PFSK-1 (cell line): ENCODE results near the gene PMIS2.

Experiments used
- POLR2AphosphoS5 ChIP-seq: IDR thresholded peaks from 2 replicates; pipeline ENCODE4 v1.6.1; 2012; ENCODE audit warnings: low read depth, mild to moderate bottlenecking, control low read depth, low read length, moderate library complexity
- TAF1 ChIP-seq: IDR thresholded peaks from 2 replicates; pipeline ENCODE4 v1.6.1; 2012; ENCODE audit warnings: low read length, control low read depth, borderline replicate concordance; ENCODE audit not compliant: insufficient read depth
- TF ChIP-seq, protein P1 (sequence below), 2 experiments: IDR thresholded peaks; 2 replicates each; pipeline versions ENCODE4 v1.6.1 to v1.8.0; 2011 to 2012; ENCODE audit warnings: low read depth in 2 of 2, low read length in 2 of 2, control low read depth in 1 of 2, inconsistent platforms in 1 of 2, mild to moderate bottlenecking in 1 of 2, moderate library complexity in 1 of 2; ENCODE audit not compliant: insufficient read depth in 1 of 2

- TF ChIP-seq POLR2AphosphoS5 = no peak
- TF ChIP-seq, protein P1, sequence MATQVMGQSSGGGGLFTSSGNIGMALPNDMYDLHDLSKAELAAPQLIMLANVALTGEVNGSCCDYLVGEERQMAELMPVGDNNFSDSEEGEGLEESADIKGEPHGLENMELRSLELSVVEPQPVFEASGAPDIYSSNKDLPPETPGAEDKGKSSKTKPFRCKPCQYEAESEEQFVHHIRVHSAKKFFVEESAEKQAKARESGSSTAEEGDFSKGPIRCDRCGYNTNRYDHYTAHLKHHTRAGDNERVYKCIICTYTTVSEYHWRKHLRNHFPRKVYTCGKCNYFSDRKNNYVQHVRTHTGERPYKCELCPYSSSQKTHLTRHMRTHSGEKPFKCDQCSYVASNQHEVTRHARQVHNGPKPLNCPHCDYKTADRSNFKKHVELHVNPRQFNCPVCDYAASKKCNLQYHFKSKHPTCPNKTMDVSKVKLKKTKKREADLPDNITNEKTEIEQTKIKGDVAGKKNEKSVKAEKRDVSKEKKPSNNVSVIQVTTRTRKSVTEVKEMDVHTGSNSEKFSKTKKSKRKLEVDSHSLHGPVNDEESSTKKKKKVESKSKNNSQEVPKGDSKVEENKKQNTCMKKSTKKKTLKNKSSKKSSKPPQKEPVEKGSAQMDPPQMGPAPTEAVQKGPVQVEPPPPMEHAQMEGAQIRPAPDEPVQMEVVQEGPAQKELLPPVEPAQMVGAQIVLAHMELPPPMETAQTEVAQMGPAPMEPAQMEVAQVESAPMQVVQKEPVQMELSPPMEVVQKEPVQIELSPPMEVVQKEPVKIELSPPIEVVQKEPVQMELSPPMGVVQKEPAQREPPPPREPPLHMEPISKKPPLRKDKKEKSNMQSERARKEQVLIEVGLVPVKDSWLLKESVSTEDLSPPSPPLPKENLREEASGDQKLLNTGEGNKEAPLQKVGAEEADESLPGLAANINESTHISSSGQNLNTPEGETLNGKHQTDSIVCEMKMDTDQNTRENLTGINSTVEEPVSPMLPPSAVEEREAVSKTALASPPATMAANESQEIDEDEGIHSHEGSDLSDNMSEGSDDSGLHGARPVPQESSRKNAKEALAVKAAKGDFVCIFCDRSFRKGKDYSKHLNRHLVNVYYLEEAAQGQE (IDR thresholded peaks at IDR 0.05; ENCODE audit: insufficient read depth in 1 of 2, low read depth in 2 of 2, low read length in 2 of 2) = no peak
- TF ChIP-seq TAF1 = no peak
Observed at GRCh38 chr19:35612224-35612558, 26.2 kb downstream of the PMIS2 start.
